ENCODE measurements around the gene ZNF208. TPM values are rescaled to one million over a fixed set of nuclear protein-coding genes. Genes with fewer than 3 reads are reported as not detected.
A peak's percentile ranks its signal among the peaks of the same experiment; 100 is the strongest.
"Not testable (repeated sequence)": the region's sequence is repeated elsewhere in the genome, so short reads cannot be mapped to it uniquely, and the experiment has no call there.

The ZNF208 gene
- total RNA-seq, result 11.4 and 12.4 TPM in 2 replicates
- total RNA-seq (2013), result 3.2 TPM
- polyA plus RNA-seq, result 1.7 and 4.0 TPM in 2 replicates
- 2.6 and 3.9 TPM in 2 replicates for polyA minus RNA-seq

GRCh38 chr19:22010437-22011143, at the start of gene ZNF208:
Gene ZNF208 (minus strand): TSS chr19:22010943. CDS start chr19:22010794, 149 bp downstream.
- CTCF ChIA-PET, result interaction anchor here (0.8 kb wide), 1 partner anchor 42 kb away, joined by 3 read pairs; the partner anchor contains the start of gene ZNF257
- ATAC-seq (ENCODE audit: low read depth) (peak; percentile 80), DNase-seq (peak; percentile 38)
- Mint-ChIP-seq H3K27ac (peak within 1 kb of the TSS; percentile 47), H3K4me3 (peak within 1 kb of the TSS; percentile 85)
- H3K27ac ChIP-seq (ENCODE audit: low read length in 2 of 2); H3K36me3 ChIP-seq (replicated peaks in 1 of 2; ENCODE audit: control extremely low read depth in 1 of 2, control insufficient read depth in 1 of 2, extremely low read depth in 1 of 2, insufficient read depth in 2 of 2, low read length in 1 of 2); H3K27me3 ChIP-seq (replicated peaks in 1 of 4; ENCODE audit: control extremely low read depth in 1 of 4, control insufficient read depth in 3 of 4, insufficient read depth in 4 of 4, low read length in 3 of 4); intact Hi-C loops (cut with micrococcal nuclease); H4K20me1 ChIP-seq (ENCODE audit: control insufficient read depth, insufficient read depth, low read length, poor library complexity, severe bottlenecking); H3K27me3 Mint-ChIP-seq; H3K4me1 Mint-ChIP-seq; H3K9me3 Mint-ChIP-seq (ENCODE audit: insufficient read depth); H3K79me2 ChIP-seq (ENCODE audit: control insufficient read depth, insufficient read depth, low read length); H3K4me1 ChIP-seq (ENCODE audit: control insufficient read depth in 2 of 2, insufficient read depth in 2 of 2, low read length in 2 of 2): not testable (repeated sequence)
- WGBS (ENCODE audit: insufficient coverage), result 16% methylated on average over 26 of the region's 29 CpGs
- peak within 1 kb of the TSS; percentile 58 for H2AFZ ChIP-seq (ENCODE audit: insufficient read depth, low read depth, low read length, poor library complexity, severe bottlenecking)
- peak within 1 kb of the TSS in 4 of 5 experiments; percentile 15 to 59 (median 48) for H3K4me3 ChIP-seq (ENCODE audit: control extremely low read depth in 1 of 5, extremely low read depth in 1 of 5, insufficient read depth in 1 of 5, low read depth in 2 of 5, low read length in 4 of 5)
- POLR2A ChIA-PET, result interaction anchor here (0.6 kb wide), 1 partner anchor 956 kb away, joined by 3 read pairs; no protein-coding TSS in a partner anchor
- H3K9ac ChIP-seq (ENCODE audit: low read length), result peak within 1 kb of the TSS; percentile 60
- H3K4me2 ChIP-seq (replicated peaks; ENCODE audit: low read depth, low read length, poor library complexity, severe bottlenecking), result peak within 1 kb of the TSS; percentile 50
- peaks cover 0 to 47% (median 2%) of the 10 kb centered on the region in 3 donors for H3K9me3 ChIP-seq (ENCODE audit: control extremely low read depth in 1 of 3, control insufficient read depth in 2 of 3, insufficient read depth in 1 of 3, low read length in 2 of 3)

- no peaks in the 10 kb centered on the region for H3K27me3 Mint-ChIP-seq
- peaks cover 0 to 11% of the 10 kb centered on the region in 2 donors for H3K4me1 ChIP-seq (ENCODE audit: control insufficient read depth in 2 of 2, insufficient read depth in 2 of 2, low read length in 2 of 2)
- POLR2A ChIA-PET, result interaction anchor here (1.0 to 1.1 kb wide), 2 partner anchors 9 to 201 kb away, joined by 3 read pairs; no protein-coding TSS in a partner anchor
- intact Hi-C loops (cut with micrococcal nuclease), result no loop called here
- H3K36me3 ChIP-seq (replicated peaks in 1 of 2; ENCODE audit: control extremely low read depth in 1 of 2, control insufficient read depth in 1 of 2, extremely low read depth in 1 of 2, insufficient read depth in 2 of 2, low read length in 1 of 2), result no peaks in the 10 kb centered on the region
- peaks cover 14% of the 10 kb centered on the region for H3K79me2 ChIP-seq (ENCODE audit: control insufficient read depth, insufficient read depth, low read length)
- H3K27me3 ChIP-seq (replicated peaks in 1 of 4; ENCODE audit: control extremely low read depth in 1 of 4, control insufficient read depth in 3 of 4, insufficient read depth in 4 of 4, low read length in 3 of 4), result no peaks in the 10 kb centered on the region
- CTCF ChIA-PET, result interaction anchor here (0.9 to 1.1 kb wide), 2 partner anchors 16 to 42 kb away, joined by 3 read pairs; no protein-coding TSS in a partner anchor
- H3K4me1 Mint-ChIP-seq, result peaks cover 7% of the 10 kb centered on the region
- no peaks in the 10 kb centered on the region for H4K20me1 ChIP-seq (ENCODE audit: control insufficient read depth, insufficient read depth, low read length, poor library complexity, severe bottlenecking)
- 6% methylated on average over 13 of the region's 20 CpGs for WGBS (ENCODE audit: insufficient coverage)
- peak overlapping the region; percentile 89 for H3K27ac Mint-ChIP-seq
- no peaks in the 10 kb centered on the region for H3K9me3 Mint-ChIP-seq (ENCODE audit: insufficient read depth)
- TF ChIP-seq CTCF (IDR thresholded peaks at IDR 0.05) (no peak), EZH2 (IDR thresholded peaks at IDR 0.05; ENCODE audit: borderline replicate concordance, insufficient read depth, low read depth, low read length, poor library complexity, severe bottlenecking) (no peak)
- peak overlapping the region; percentile 89 for H3K4me2 ChIP-seq (replicated peaks; ENCODE audit: low read depth, low read length, poor library complexity, severe bottlenecking)
- peak overlapping the region; percentile 99 for H3K4me3 Mint-ChIP-seq
- peak overlapping the region; percentile 98 for H3K9ac ChIP-seq (ENCODE audit: low read length)
- ATAC-seq (ENCODE audit: low read depth) (peak; percentile 51), DNase-seq (no peak)
- peak overlapping the region in 1 of 2 donors; percentile 78 for H3K27ac ChIP-seq (ENCODE audit: low read length in 2 of 2)
- H3K9me3 ChIP-seq (ENCODE audit: control extremely low read depth in 1 of 3, control insufficient read depth in 2 of 3, insufficient read depth in 1 of 3, low read length in 2 of 3), result peaks cover 0 to 30% (median 0%) of the 10 kb centered on the region in 3 donors
- H2AFZ ChIP-seq (ENCODE audit: insufficient read depth, low read depth, low read length, poor library complexity, severe bottlenecking), result peak overlapping the region; percentile 96
- H3K4me3 ChIP-seq (ENCODE audit: control extremely low read depth in 1 of 5, extremely low read depth in 1 of 5, insufficient read depth in 1 of 5, low read depth in 2 of 5, low read length in 4 of 5), result peak overlapping the region; percentile 55 to 97 (median 79)
Measured at GRCh38 chr19:22052644-22053013, 41.9 kb upstream of the ZNF208 start.

GRCh38 chr19:22041151-22041550, 30.4 kb upstream of the ZNF208 start:
- ATAC-seq (ENCODE audit: low read depth); intact Hi-C loops (cut with micrococcal nuclease); H3K36me3 ChIP-seq (replicated peaks in 1 of 2; ENCODE audit: control extremely low read depth in 1 of 2, control insufficient read depth in 1 of 2, extremely low read depth in 1 of 2, insufficient read depth in 2 of 2, low read length in 1 of 2); H3K4me3 ChIP-seq (ENCODE audit: control extremely low read depth in 1 of 5, extremely low read depth in 1 of 5, insufficient read depth in 1 of 5, low read depth in 2 of 5, low read length in 4 of 5); H3K27me3 ChIP-seq (replicated peaks in 1 of 4; ENCODE audit: control extremely low read depth in 1 of 4, control insufficient read depth in 3 of 4, insufficient read depth in 4 of 4, low read length in 3 of 4); H3K4me1 ChIP-seq (ENCODE audit: control insufficient read depth in 2 of 2, insufficient read depth in 2 of 2, low read length in 2 of 2); H3K4me3 Mint-ChIP-seq; H3K4me1 Mint-ChIP-seq; H3K9ac ChIP-seq (ENCODE audit: low read length); CTCF ChIA-PET; H3K27ac Mint-ChIP-seq; H3K27ac ChIP-seq (ENCODE audit: low read length in 2 of 2); H3K9me3 Mint-ChIP-seq (ENCODE audit: insufficient read depth); H4K20me1 ChIP-seq (ENCODE audit: control insufficient read depth, insufficient read depth, low read length, poor library complexity, severe bottlenecking); H3K4me2 ChIP-seq (replicated peaks; ENCODE audit: low read depth, low read length, poor library complexity, severe bottlenecking); H3K9me3 ChIP-seq (ENCODE audit: control extremely low read depth in 1 of 3, control insufficient read depth in 2 of 3, insufficient read depth in 1 of 3, low read length in 2 of 3); H2AFZ ChIP-seq (ENCODE audit: insufficient read depth, low read depth, low read length, poor library complexity, severe bottlenecking); DNase-seq; H3K27me3 Mint-ChIP-seq; POLR2A ChIA-PET; H3K79me2 ChIP-seq (ENCODE audit: control insufficient read depth, insufficient read depth, low read length): not testable (repeated sequence)
- WGBS (ENCODE audit: insufficient coverage), result 87% methylated on average over 3 of the region's 3 CpGs

Data from B cell (primary cell).